ENCODE measurements around the gene SFTPB.

The SFTPB gene

GRCh38 chr2:85703329-85703728 lies 35.3 kb upstream of the SFTPB start:
- no peak for ATAC-seq
- no peak for TF ChIP-seq TSHZ2 (CRISPR knock-in tag; IDR thresholded peaks at IDR 0.05)
- TF ChIP-seq PPARA (CRISPR knock-in tag; IDR thresholded peaks at IDR 0.05; ENCODE audit: borderline replicate concordance), result no peak
- no peak for TF ChIP-seq GLIS3 (CRISPR knock-in tag; IDR thresholded peaks at IDR 0.05)
- TF ChIP-seq CSRNP3 (CRISPR knock-in tag; IDR thresholded peaks at IDR 0.05), result no peak
- TF ChIP-seq ZNF8 (CRISPR knock-in tag; IDR thresholded peaks at IDR 0.05), result no peak
- no peak for TF ChIP-seq SNAI2 (CRISPR knock-in tag; IDR thresholded peaks at IDR 0.05)

GRCh38 chr2:85702800-85703199 lies 34.8 kb upstream of the SFTPB start:
- ATAC-seq, result no peak
- no peak for TF ChIP-seq ISL1 (CRISPR knock-in tag; IDR thresholded peaks at IDR 0.05)
- no peak for TF ChIP-seq GLIS3 (CRISPR knock-in tag; IDR thresholded peaks at IDR 0.05)
- TF ChIP-seq ZNF565 (CRISPR knock-in tag; conservative IDR thresholded peaks at IDR 0.05; ENCODE audit: low read depth), result no peak
- TF ChIP-seq PPARA (CRISPR knock-in tag; IDR thresholded peaks at IDR 0.05; ENCODE audit: borderline replicate concordance), result no peak
- TF ChIP-seq ZNF70 (CRISPR knock-in tag; IDR thresholded peaks at IDR 0.05), result no peak
- no peak for TF ChIP-seq ZFP30 (CRISPR knock-in tag; IDR thresholded peaks at IDR 0.05)
- TF ChIP-seq TCF4 (CRISPR knock-in tag; IDR thresholded peaks at IDR 0.05; ENCODE audit: borderline replicate concordance), result no peak
- TF ChIP-seq ZNF8 (CRISPR knock-in tag; IDR thresholded peaks at IDR 0.05), result no peak

GRCh38 chr2:85702172-85702571 lies 34.2 kb upstream of the SFTPB start:
- TF ChIP-seq ZNF565 (CRISPR knock-in tag; conservative IDR thresholded peaks at IDR 0.05; ENCODE audit: low read depth), result no peak
- TF ChIP-seq PATZ1 (CRISPR knock-in tag; IDR thresholded peaks at IDR 0.05; ENCODE audit: borderline replicate concordance), result no peak
- TF ChIP-seq ISL1 (CRISPR knock-in tag; IDR thresholded peaks at IDR 0.05), result 0 out of 2 replicates have a peak, but pooled peaks have one; percentile 17
- TF ChIP-seq RARB (CRISPR knock-in tag; IDR thresholded peaks at IDR 0.05), result no peak
- TF ChIP-seq ZNF8 (CRISPR knock-in tag; IDR thresholded peaks at IDR 0.05), result no peak
- no peak for TF ChIP-seq CSRNP3 (CRISPR knock-in tag; IDR thresholded peaks at IDR 0.05)
- peak; percentile 62 for ATAC-seq

- ATAC-seq, result no peak
- TF ChIP-seq CSRNP3 (CRISPR knock-in tag; IDR thresholded peaks at IDR 0.05) (no peak), RARB (CRISPR knock-in tag; IDR thresholded peaks at IDR 0.05) (no peak), TCF4 (CRISPR knock-in tag; IDR thresholded peaks at IDR 0.05; ENCODE audit: borderline replicate concordance) (no peak), PPARA (CRISPR knock-in tag; IDR thresholded peaks at IDR 0.05; ENCODE audit: borderline replicate concordance) (no peak), ZNF70 (CRISPR knock-in tag; IDR thresholded peaks at IDR 0.05) (no peak), ZNF8 (CRISPR knock-in tag; IDR thresholded peaks at IDR 0.05) (no peak), CSDC2 (CRISPR knock-in tag; IDR thresholded peaks at IDR 0.05) (no peak), PATZ1 (CRISPR knock-in tag; IDR thresholded peaks at IDR 0.05; ENCODE audit: borderline replicate concordance) (no peak), ARNTL (CRISPR knock-in tag; IDR thresholded peaks at IDR 0.05; ENCODE audit: borderline replicate concordance, low read depth) (no peak), ZFP30 (CRISPR knock-in tag; IDR thresholded peaks at IDR 0.05) (no peak), OSR1 (CRISPR knock-in tag; IDR thresholded peaks at IDR 0.05) (no peak), CREB5 (CRISPR knock-in tag; IDR thresholded peaks at IDR 0.05; ENCODE audit: low read depth) (no peak)
Measured at GRCh38 chr2:85699325-85699724, 31.3 kb upstream of the SFTPB start.
